DMS53 (cell line): ENCODE measurements around the gene ANKRD33B.
A peak's percentile ranks its signal among the peaks of the same experiment; 100 is the strongest.
"Not testable (repeated sequence)": the region's sequence is repeated elsewhere in the genome, so short reads cannot be mapped to it uniquely, and the experiment has no call there.

Source experiments
- DNase-seq: peaks from one replicate; lab custom pipeline; 2025; lab: John Stamatoyannopoulos, UW

ANKRD33B gene

GRCh38 chr5:10563945-10564837, at the start of gene ANKRD33B:
TSS of gene ANKRD33B (plus strand) at chr5:10564070. CDS start at chr5:10564468, 398 bp downstream.
- peak; percentile 72 for DNase-seq

GRCh38 chr5:10514572-10514971, 49.3 kb upstream of the ANKRD33B start:
- not testable (repeated sequence) for DNase-seq

GRCh38 chr5:10515492-10515891, 48.4 kb upstream of the ANKRD33B start:
- DNase-seq, result no peak

GRCh38 chr5:10518347-10518746, 45.5 kb upstream of the ANKRD33B start:
- DNase-seq, result no peak

- no peak for DNase-seq
Observed at GRCh38 chr5:10519729-10520128, 44.1 kb upstream of the ANKRD33B start.

GRCh38 chr5:10520706-10521105, 43.2 kb upstream of the ANKRD33B start:
- no peak for DNase-seq

- DNase-seq, result peak; percentile 30
Observed at GRCh38 chr5:10521466-10522223, 42.2 kb upstream of the ANKRD33B start.

GRCh38 chr5:10522224-10522611, 41.7 kb upstream of the ANKRD33B start:
- DNase-seq, result no peak

- no peak for DNase-seq
Observed at GRCh38 chr5:10524376-10525123, 39.3 kb upstream of the ANKRD33B start.

GRCh38 chr5:10525124-10525495, 38.8 kb upstream of the ANKRD33B start:
- no peak for DNase-seq

GRCh38 chr5:10527281-10527950, 36.5 kb upstream of the ANKRD33B start:
- DNase-seq, result no peak

GRCh38 chr5:10528056-10528816, 35.6 kb upstream of the ANKRD33B start:
- DNase-seq, result peak; percentile 51

- DNase-seq, result no peak
Observed at GRCh38 chr5:10528827-10529226, 35.0 kb upstream of the ANKRD33B start.

- no peak for DNase-seq
Observed at GRCh38 chr5:10530601-10531320, 33.1 kb upstream of the ANKRD33B start.

- no peak for DNase-seq
Observed at GRCh38 chr5:10532421-10532820, 31.4 kb upstream of the ANKRD33B start.

- DNase-seq, result no peak
Observed at GRCh38 chr5:10533226-10533625, 30.6 kb upstream of the ANKRD33B start.

- no peak for DNase-seq
Observed at GRCh38 chr5:10534561-10535530, 29.0 kb upstream of the ANKRD33B start.

- DNase-seq, result no peak
Observed at GRCh38 chr5:10536511-10536910, 27.4 kb upstream of the ANKRD33B start.

GRCh38 chr5:10536931-10537579, 26.8 kb upstream of the ANKRD33B start:
- no peak for DNase-seq
